Fibroblast of lung (primary cell): Measurements from ENCODE around the gene EHMT1. TPM values are rescaled to one million over a fixed set of nuclear protein-coding genes. Genes with fewer than 3 reads are reported as not detected.

Experiments
- DNase-seq, 2 donors: peaks; one replicate each; pipeline versions ENCODE4 v3.0.0 to v3.0.0-alpha.2; 2010; ENCODE audit warnings: low read depth in 2 of 2
- H2AFZ ChIP-seq: 2 replicates; pipeline ENCODE4 v1.5.1; 2012; ENCODE audit warnings: low read length, control low read depth, inconsistent platforms
- H3K27ac ChIP-seq: 2 replicates; pipeline ENCODE4 v1.5.1; 2011; ENCODE audit warnings: low read length, control low read depth; ENCODE audit not compliant: insufficient read depth
- H3K27me3 ChIP-seq: 2 replicates; pipeline ENCODE4 v1.5.1; 2011; ENCODE audit warnings: mild to moderate bottlenecking, low read length; ENCODE audit not compliant: control insufficient read depth, insufficient read depth
- H3K36me3 ChIP-seq: 2 replicates; pipeline ENCODE4 v1.5.1; 2011; ENCODE audit warnings: low read length; ENCODE audit not compliant: control insufficient read depth, insufficient read depth
- H3K4me1 ChIP-seq: 2 replicates; pipeline ENCODE4 v1.5.1; 2011; ENCODE audit warnings: low read length; ENCODE audit not compliant: control insufficient read depth, insufficient read depth; ENCODE audit errors: extremely low read depth
- H3K4me2 ChIP-seq: 2 replicates; pipeline ENCODE4 v1.5.1; 2011; ENCODE audit warnings: low read length, control low read depth; ENCODE audit not compliant: insufficient read depth; ENCODE audit errors: extremely low read depth
- H3K4me3 ChIP-seq, 4 experiments: fragments of 200-600 bp in 1 of 4; sonication (generic) in 1 of 4; replicated peaks in 1 of 4; 2 replicates each; pipeline ENCODE4 v1.5.1; 2011 to 2016; ENCODE audit warnings: low read length in 4 of 4, low read depth in 3 of 4, mild to moderate bottlenecking in 3 of 4, control low read depth in 2 of 4, inconsistent platforms in 1 of 4, mixed read lengths in 1 of 4; ENCODE audit not compliant: insufficient read depth in 1 of 4; ENCODE audit errors: control extremely low read depth in 1 of 4
- H3K79me2 ChIP-seq: 2 replicates; pipeline ENCODE4 v1.5.1; 2012; ENCODE audit warnings: mild to moderate bottlenecking, low read length, inconsistent platforms; ENCODE audit not compliant: control insufficient read depth, insufficient read depth
- H3K9ac ChIP-seq: 2 replicates; pipeline ENCODE4 v1.5.1; 2011; ENCODE audit warnings: mild to moderate bottlenecking, low read length, control low read depth; ENCODE audit not compliant: insufficient read depth
- H3K9me3 ChIP-seq: 2 replicates; pipeline ENCODE4 v1.5.1; 2012; ENCODE audit warnings: low read depth, low read length; ENCODE audit not compliant: control insufficient read depth, insufficient read depth
- H4K20me1 ChIP-seq: 2 replicates; pipeline ENCODE4 v1.5.1; 2011; ENCODE audit warnings: low read length; ENCODE audit not compliant: control insufficient read depth, insufficient read depth; ENCODE audit errors: extremely low read depth
- EZH2 ChIP-seq: IDR thresholded peaks from 2 replicates; pipeline ENCODE4 v1.5.1; 2012; ENCODE audit warnings: low read length, control low read depth, mild to moderate bottlenecking; ENCODE audit errors: missing control alignments
- polyA plus RNA-seq, 2 donors: library from polyadenylated mRNA; depleted of rRNA in 1 of 2; stranded (reverse) in 1 of 2; unstranded in 1 of 2; fragments of >200 nt; gene quantifications; 2 replicates each; pipeline ENCODE4 v1.2.1, GENCODE V29; 2011 to 2012; ENCODE audit warnings: missing spikeins in 1 of 2
- total RNA-seq: library from RNA; depleted of rRNA; stranded (reverse); fragments of >200 nt; gene quantifications from 2 replicates; pipeline ENCODE4 v1.2.1, GENCODE V29; 2014
- TF ChIP-seq, protein P1 (sequence below), 2 donors: IDR thresholded peaks in 1 of 2; conservative IDR thresholded peaks in 1 of 2; 1 replicate in 1 of 2; 2 replicates in 1 of 2; pipeline ENCODE4 v1.5.1; 2011 to 2012; ENCODE audit warnings: low read length in 2 of 2, control low read depth in 1 of 2, inconsistent platforms in 1 of 2, low read depth in 1 of 2, mild to moderate bottlenecking in 1 of 2

The EHMT1 gene
- total and polyA plus RNA-seq, 2 donors (not counting 1 experiment from before 2014, with no cell fraction given), result 22.4 to 48.6 TPM

DNA sequence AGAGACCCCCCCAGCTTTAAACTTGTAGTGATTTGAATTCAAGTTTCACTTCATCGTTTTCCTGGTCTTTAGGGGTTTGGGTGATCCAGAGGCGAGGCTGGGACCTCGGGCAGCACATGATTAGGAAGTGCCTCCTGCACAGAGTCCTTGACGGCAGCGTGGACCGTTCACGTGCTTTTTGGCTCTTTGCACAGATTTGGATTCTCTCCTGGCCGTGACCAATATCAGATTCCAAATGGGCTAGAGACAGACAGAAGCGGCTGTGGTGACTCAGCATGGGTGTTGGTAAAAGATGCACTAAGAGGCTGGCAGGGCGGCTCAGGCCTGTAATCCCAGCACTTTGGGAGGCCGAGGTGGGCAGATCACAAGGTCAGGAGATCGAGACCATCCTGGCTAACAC, 141.6 kb downstream of the EHMT1 start:
- Histone ChIP-seq H3K4me3 (no peak overlapping the region), H3K36me3 (peaks cover 12% of the 10 kb centered on the region), H3K27me3 (no peaks in the 10 kb centered on the region), H3K4me1 (no peaks in the 10 kb centered on the region), H3K9me3 (no peaks in the 10 kb centered on the region), H3K4me2 (no peak overlapping the region), H3K9ac (no peak overlapping the region), H3K27ac (no peak overlapping the region), H3K79me2 (no peaks in the 10 kb centered on the region), H2AFZ (no peak overlapping the region), H4K20me1 (no peaks in the 10 kb centered on the region)
- DNase-seq, result peak; percentile 25 to 79
- TF ChIP-seq, protein P1, sequence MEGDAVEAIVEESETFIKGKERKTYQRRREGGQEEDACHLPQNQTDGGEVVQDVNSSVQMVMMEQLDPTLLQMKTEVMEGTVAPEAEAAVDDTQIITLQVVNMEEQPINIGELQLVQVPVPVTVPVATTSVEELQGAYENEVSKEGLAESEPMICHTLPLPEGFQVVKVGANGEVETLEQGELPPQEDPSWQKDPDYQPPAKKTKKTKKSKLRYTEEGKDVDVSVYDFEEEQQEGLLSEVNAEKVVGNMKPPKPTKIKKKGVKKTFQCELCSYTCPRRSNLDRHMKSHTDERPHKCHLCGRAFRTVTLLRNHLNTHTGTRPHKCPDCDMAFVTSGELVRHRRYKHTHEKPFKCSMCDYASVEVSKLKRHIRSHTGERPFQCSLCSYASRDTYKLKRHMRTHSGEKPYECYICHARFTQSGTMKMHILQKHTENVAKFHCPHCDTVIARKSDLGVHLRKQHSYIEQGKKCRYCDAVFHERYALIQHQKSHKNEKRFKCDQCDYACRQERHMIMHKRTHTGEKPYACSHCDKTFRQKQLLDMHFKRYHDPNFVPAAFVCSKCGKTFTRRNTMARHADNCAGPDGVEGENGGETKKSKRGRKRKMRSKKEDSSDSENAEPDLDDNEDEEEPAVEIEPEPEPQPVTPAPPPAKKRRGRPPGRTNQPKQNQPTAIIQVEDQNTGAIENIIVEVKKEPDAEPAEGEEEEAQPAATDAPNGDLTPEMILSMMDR (conservative IDR thresholded peaks at IDR 0.05 in 1 of 2, IDR thresholded peaks at IDR 0.05 in 1 of 2; ENCODE audit: low read depth in 1 of 2, low read length in 2 of 2), result no peak
- no peak for TF ChIP-seq EZH2

DNA sequence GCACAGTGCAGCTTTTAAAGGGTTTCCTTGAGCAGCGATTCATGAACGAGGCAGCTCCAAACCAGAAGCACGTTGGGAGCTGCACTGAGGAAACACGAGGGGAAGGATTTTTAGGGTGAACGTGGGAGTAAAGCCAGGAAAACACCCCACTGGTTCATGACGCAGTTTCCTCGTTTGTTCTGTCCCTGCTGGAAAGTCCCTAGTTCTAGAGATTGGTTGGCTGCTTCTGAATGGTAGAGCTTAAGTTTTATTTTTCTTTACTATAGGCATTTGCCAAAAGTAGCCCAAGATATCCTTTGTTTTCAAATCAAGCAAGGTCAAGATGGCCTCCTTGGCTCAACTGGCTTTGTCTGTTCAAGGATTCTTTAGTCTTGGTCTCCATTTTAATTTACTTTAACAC, 142.2 kb downstream of the EHMT1 start:
- H3K36me3 ChIP-seq, result peaks cover 12% of the 10 kb centered on the region
- no peaks in the 10 kb centered on the region for H4K20me1 ChIP-seq
- TF ChIP-seq, protein P1 (conservative IDR thresholded peaks at IDR 0.05 in 1 of 2, IDR thresholded peaks at IDR 0.05 in 1 of 2; ENCODE audit: low read depth in 1 of 2, low read length in 2 of 2), result no peak
- no peak for TF ChIP-seq EZH2
- no peak for DNase-seq
- H3K4me3 ChIP-seq, result no peak overlapping the region
- no peak overlapping the region for H3K27ac ChIP-seq
- H2AFZ ChIP-seq, result no peak overlapping the region
- H3K4me2 ChIP-seq, result no peak overlapping the region
- no peaks in the 10 kb centered on the region for H3K27me3 ChIP-seq
- H3K79me2 ChIP-seq, result no peaks in the 10 kb centered on the region
- H3K9me3 ChIP-seq, result no peaks in the 10 kb centered on the region
- no peaks in the 10 kb centered on the region for H3K4me1 ChIP-seq
- no peak overlapping the region for H3K9ac ChIP-seq

DNA sequence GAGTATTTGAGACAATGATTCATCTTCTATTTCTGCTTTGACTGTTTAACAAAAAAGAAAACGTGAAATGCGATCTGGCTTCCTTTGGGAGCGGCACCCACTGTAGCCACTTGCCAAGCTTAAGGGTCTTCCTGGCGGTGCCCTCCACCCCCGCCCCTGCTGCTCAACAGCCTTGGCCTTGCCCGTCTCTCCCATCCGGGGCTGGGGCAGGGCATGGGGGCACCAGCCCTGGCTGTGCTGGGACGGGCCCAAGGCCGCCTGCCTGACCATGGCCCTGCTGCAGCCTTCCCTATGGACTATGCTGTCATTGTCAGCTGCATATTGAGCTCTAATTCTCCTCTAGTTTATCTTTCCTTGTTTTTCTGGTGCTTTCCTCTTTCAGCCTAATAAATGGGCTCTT, 143.0 kb downstream of the EHMT1 start:
- H2AFZ ChIP-seq, result no peak overlapping the region
- peaks cover 12% of the 10 kb centered on the region for H3K36me3 ChIP-seq
- H4K20me1 ChIP-seq, result no peaks in the 10 kb centered on the region
- H3K9me3 ChIP-seq, result no peaks in the 10 kb centered on the region
- H3K4me3 ChIP-seq, result no peak overlapping the region
- no peak for DNase-seq
- peak overlapping the region; percentile 79 for H3K27ac ChIP-seq
- H3K4me1 ChIP-seq, result no peaks in the 10 kb centered on the region
- no peak overlapping the region for H3K4me2 ChIP-seq
- H3K27me3 ChIP-seq, result no peaks in the 10 kb centered on the region
- H3K79me2 ChIP-seq, result no peaks in the 10 kb centered on the region
- TF ChIP-seq, protein P1 (conservative IDR thresholded peaks at IDR 0.05 in 1 of 2, IDR thresholded peaks at IDR 0.05 in 1 of 2; ENCODE audit: low read depth in 1 of 2, low read length in 2 of 2), result no peak
- no peak for TF ChIP-seq EZH2
- no peak overlapping the region for H3K9ac ChIP-seq
